HG03196 (cell line): ENCODE data around the gene GRK7.
"Not testable (repeated sequence)": the region's sequence is repeated elsewhere in the genome, so short reads cannot be mapped to it uniquely, and the experiment has no call there.

Source experiments
- ATAC-seq: cut with Tn5 transposase; IDR thresholded peaks from one replicate; pipeline ENCODE4 v1.9.1; 2021; ENCODE audit not compliant: unreplicated experiment

The GRK7 gene

GRCh38 chr3:141754032-141754431 lies 9.2 kb upstream of the GRK7 start:
- no peak for ATAC-seq

GRCh38 chr3:141762552-141762951 lies 656 bp upstream of the GRK7 start:
- ATAC-seq: not testable (repeated sequence)

DNA sequence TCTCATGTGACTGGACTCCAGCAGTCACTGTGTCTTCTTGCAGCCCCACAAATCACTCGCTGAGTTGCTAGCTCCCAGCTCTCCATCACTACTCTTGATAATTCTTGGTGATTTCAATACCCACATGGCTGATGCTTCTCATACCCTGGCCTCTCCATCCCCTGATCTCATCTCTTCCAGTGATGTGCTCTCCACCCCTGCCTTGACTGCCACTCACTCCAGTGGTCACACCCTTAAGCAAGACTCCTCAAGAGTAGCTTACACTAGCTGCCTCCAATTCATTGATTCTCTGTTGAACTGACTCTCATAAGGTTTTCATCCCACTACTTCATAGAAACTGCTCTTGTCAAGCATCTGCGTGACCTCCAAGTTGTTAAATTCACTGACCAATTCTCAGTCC lies 837 bp downstream of the GRK7 start:
- ATAC-seq: no peak

GRCh38 chr3:141764465-141764864 lies 1.3 kb downstream of the GRK7 start:
- no peak for ATAC-seq

DNA sequence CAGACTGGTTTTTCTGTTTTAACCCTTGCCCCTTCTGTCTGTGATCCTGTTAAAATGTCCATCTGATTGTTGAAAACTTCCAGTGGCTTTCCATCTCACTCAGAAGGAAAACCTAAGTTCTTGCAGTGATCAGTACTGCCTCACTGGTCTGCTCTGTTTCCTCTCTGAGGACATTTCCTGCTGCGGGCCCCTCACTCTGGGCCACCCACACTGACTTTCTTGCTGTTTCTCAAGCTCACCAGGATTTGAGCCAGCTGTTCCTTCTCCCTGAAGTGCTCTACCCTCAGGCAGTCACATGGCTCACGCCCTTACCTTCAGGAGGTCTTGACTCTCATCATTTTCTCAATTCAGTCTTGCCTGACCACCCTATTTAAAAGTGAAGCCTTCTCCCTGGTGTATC lies 1.8 kb downstream of the GRK7 start:
- no peak for ATAC-seq

DNA sequence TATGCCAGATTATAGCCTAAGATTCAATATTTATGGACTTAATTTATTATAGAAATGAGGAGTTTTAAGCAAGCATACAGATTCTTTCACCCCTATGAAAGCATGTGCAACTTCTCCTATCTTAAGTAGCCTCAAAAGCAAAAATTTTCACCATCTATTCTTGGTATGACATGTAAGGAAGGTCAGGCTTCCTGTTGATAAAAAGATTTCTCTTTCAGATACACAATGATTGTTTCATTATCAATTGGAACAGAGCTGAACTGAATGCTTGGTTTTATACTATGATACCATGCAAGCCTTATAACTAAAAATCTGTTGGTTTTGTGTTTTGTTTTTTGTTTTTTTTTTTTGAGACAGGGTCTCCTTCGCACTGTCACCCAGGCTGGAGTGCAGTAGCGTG lies 3.9 kb downstream of the GRK7 start:
- no peak for ATAC-seq

- no peak for ATAC-seq
These were observed 6.2 kb downstream of the GRK7 start for GRCh38 chr3:141769221-141769894.

DNA sequence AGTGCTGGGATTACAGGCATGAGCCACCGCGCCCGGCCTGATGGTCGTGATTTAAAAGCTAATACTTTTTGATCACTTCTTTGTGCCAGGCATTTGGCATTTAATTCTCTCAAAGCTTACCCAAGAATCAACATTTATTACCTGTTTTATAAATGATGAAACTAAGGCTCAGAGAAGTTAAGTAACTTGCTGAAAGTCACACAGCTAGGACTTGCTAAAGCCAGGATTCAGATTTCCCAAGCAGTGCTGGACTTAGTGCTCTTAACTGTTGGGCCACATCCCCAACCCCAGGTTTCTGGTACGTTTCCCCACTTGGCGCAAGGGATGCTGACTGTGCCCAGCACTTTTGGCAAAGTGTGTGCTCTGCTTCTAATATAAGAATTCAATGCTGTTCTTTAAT lies 10.5 kb downstream of the GRK7 start:
- no peak for ATAC-seq

DNA sequence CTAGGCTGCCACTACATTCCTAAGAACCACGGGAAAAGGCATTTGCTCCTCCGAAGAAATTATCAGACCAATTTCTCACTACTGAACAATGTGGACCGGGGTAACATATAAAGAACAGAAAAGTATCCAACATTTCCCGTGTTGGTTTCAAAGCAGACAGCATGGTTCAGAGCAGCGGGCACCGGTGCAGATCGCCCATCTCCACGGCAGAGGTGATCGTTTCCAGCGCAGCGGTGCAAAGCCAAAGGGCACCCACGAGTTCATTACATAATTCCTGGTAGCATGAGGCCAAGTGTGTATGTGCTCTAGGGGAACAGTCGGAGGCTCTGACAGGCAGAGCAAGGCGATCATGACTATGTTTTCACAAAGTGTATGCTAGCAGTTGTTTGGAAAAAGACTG lies 13.2 kb downstream of the GRK7 start:
- no peak for ATAC-seq

- no peak for ATAC-seq
These were observed 13.7 kb downstream of the GRK7 start for GRCh38 chr3:141776885-141777284.

- no peak for ATAC-seq
These were observed 15.0 kb downstream of the GRK7 start for GRCh38 chr3:141777957-141778813.

DNA sequence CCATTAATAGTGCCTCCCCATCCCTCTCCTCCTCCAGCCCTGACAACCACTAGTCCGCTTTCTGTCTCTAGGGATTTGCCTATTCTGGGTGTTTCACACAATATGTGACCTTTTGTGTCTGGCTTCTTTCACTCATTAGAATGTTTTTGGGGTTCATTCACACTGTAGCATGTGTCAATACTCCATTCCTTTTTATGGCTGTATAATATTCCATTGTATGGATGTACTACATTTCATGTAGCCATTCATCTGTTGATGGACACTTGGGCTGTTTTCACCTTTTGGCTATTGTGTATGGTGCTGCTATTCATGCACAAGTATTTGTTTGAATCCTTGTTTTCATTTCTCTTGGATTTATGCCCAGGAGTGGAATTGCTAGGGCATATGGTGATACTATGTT lies 16.5 kb downstream of the GRK7 start:
- no peak for ATAC-seq

DNA sequence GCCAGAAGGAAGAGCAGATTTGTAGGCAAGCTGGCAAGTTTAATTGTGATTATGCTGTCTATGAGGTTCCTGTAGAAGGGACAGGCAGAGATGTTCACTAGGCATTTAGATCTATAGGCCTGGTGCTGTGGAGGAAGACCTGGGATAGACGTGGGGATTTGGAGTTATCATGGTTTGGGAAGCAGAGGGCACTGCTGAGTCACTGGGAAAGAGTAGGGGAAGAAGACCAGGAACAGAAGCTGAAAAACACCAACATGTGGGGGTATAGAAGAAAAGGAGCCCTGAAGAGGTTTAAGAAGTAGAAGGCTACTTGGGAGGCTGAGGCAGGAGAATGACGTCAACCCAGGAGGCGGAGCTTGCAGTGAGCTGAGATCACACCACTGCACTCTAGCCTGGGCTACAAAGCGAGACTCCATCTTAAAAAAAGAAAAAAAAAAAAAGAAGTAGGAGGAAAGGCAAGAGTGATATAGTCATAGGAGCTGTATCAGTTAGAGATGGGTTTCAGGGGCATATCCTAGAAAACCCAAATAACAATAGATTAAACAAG lies 19.3 kb downstream of the GRK7 start:
- ATAC-seq: no peak

DNA sequence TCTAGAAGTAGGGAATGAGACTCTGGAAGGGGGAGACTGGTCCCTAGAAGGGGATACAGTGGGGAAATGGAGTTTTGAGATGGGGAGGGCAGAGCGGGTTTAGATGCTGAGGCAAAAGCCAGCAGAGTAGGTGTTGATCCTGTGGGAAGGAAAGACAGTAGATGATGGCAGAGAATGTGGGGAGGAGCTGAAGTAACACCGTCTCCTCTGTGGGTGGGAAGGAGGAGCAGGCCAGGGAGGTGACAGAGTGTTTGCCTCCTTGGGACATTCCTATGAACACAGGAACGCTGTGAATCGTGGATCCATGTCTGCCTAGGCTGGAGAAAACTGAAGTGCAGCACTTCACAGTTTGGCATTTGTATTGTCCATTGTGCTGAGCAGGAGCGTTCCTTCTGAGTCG lies 20.4 kb downstream of the GRK7 start:
- ATAC-seq: no peak

DNA sequence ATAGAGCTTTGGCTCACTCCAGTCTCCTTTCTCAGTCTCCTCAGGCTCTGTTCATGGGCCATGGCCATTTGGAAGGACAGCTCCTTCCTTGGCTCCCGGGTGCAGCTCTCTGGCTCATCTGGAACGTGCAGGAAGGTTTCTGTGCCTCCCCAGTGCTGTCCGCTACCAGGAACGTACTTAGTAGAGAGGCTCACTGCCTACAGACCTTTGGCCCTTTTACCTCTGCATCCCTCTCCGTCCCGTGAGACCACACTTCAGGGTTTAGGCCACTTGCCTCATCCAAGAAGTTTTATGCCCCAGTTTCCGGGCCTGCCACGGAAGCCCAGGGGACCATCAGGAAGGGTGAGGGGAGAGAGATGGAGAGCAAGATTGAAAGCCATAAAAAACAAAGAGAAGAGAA lies 20.9 kb downstream of the GRK7 start:
- ATAC-seq: no peak

GRCh38 chr3:141784531-141784930 lies 21.3 kb downstream of the GRK7 start:
- no peak for ATAC-seq

DNA sequence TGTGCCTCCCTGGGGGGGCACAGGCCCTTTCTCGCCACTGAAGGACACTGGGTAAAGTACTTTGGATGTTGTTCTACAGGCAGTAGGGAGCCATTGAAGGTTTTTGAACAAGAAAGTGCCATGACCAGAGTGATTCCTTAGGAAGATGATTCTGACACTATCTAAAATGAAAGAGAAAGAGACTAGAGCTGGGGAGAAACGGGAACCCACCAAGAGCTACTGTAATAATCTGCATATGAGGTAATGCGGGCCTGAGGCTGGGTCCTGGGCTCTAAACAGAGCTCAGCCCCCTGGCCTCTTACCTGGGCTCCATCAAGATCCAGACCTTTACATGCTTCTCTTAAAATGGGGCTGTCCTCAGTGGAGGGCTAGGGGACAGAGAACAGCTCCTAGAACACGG lies 24.9 kb downstream of the GRK7 start:
- ATAC-seq: no peak

GRCh38 chr3:141788750-141789149 lies 25.5 kb downstream of the GRK7 start:
- ATAC-seq: not testable (repeated sequence)

GRCh38 chr3:141789281-141789680 lies 26.1 kb downstream of the GRK7 start:
- no peak for ATAC-seq

GRCh38 chr3:141790171-141790570 lies 27.0 kb downstream of the GRK7 start:
- ATAC-seq: no peak

GRCh38 chr3:141792495-141792894 lies 29.3 kb downstream of the GRK7 start:
- no peak for ATAC-seq
